ENCODE data around the gene POLR3A. TPM values are rescaled to one million over a fixed set of nuclear protein-coding genes. Genes with fewer than 3 reads are reported as not detected.

POLR3A gene
- total and polyA plus RNA-seq, 9 donors: 10.3 to 17.6 (median 13.7) TPM

- H3K4me3 ChIP-seq (ENCODE audit: low read length): no peak overlapping the region
- peaks cover 58% of the 10 kb centered on the region for H3K36me3 ChIP-seq (ENCODE audit: control insufficient read depth, insufficient read depth, low read length)
- peaks cover 11% of the 10 kb centered on the region for H3K4me1 ChIP-seq (ENCODE audit: control insufficient read depth, insufficient read depth, low read length)
- WGBS (ENCODE audit: insufficient coverage): 87% methylated on average over 3 of the region's 8 CpGs
- no peak overlapping the region for H3K27ac ChIP-seq (ENCODE audit: low read length)
- no peak for DNase-seq
- no peaks in the 10 kb centered on the region for H3K27me3 ChIP-seq (ENCODE audit: control insufficient read depth, insufficient read depth, low read length)
- no peaks in the 10 kb centered on the region for H3K9me3 ChIP-seq (replicated peaks; ENCODE audit: control insufficient read depth, low read depth, low read length)
Measured at GRCh38 chr10:78025685-78026364, 3.5 kb downstream of the POLR3A start.

GRCh38 chr10:78023741-78024140 is 5.6 kb downstream of the POLR3A start:
- DNase-seq: no peak
- Histone ChIP-seq H3K4me1 (ENCODE audit: control insufficient read depth, insufficient read depth, low read length) (peaks cover 10% of the 10 kb centered on the region), H3K27me3 (ENCODE audit: control insufficient read depth, insufficient read depth, low read length) (no peaks in the 10 kb centered on the region), H3K9me3 (replicated peaks; ENCODE audit: control insufficient read depth, low read depth, low read length) (no peaks in the 10 kb centered on the region), H3K27ac (ENCODE audit: low read length) (no peak overlapping the region), H3K36me3 (ENCODE audit: control insufficient read depth, insufficient read depth, low read length) (peaks cover 73% of the 10 kb centered on the region), H3K4me3 (ENCODE audit: low read length) (no peak overlapping the region)
- WGBS (ENCODE audit: insufficient coverage): 100% methylated on average over 3 of the region's 3 CpGs

GRCh38 chr10:78021201-78021600 is 8.1 kb downstream of the POLR3A start:
- DNase-seq: no peak
- no peak overlapping the region for H3K4me3 ChIP-seq (ENCODE audit: low read length)
- H3K27ac ChIP-seq (ENCODE audit: low read length): no peak overlapping the region
- no peaks in the 10 kb centered on the region for H3K27me3 ChIP-seq (ENCODE audit: control insufficient read depth, insufficient read depth, low read length)
- H3K36me3 ChIP-seq (ENCODE audit: control insufficient read depth, insufficient read depth, low read length): peaks cover 90% of the 10 kb centered on the region
- H3K9me3 ChIP-seq (replicated peaks; ENCODE audit: control insufficient read depth, low read depth, low read length): no peaks in the 10 kb centered on the region
- H3K4me1 ChIP-seq (ENCODE audit: control insufficient read depth, insufficient read depth, low read length): no peaks in the 10 kb centered on the region
- 89% methylated on average over 1 of the region's 2 CpGs for WGBS (ENCODE audit: insufficient coverage)

GRCh38 chr10:78019264-78019663 is 10.1 kb downstream of the POLR3A start:
- DNase-seq: no peak
- H3K27ac ChIP-seq (ENCODE audit: low read length): no peak overlapping the region
- H3K27me3 ChIP-seq (ENCODE audit: control insufficient read depth, insufficient read depth, low read length): no peaks in the 10 kb centered on the region
- no CpG with 5 or more reads among the region's 3 CpGs for WGBS (ENCODE audit: insufficient coverage)
- H3K36me3 ChIP-seq (ENCODE audit: control insufficient read depth, insufficient read depth, low read length): peaks cover 83% of the 10 kb centered on the region
- no peaks in the 10 kb centered on the region for H3K9me3 ChIP-seq (replicated peaks; ENCODE audit: control insufficient read depth, low read depth, low read length)
- no peak overlapping the region for H3K4me3 ChIP-seq (ENCODE audit: low read length)
- H3K4me1 ChIP-seq (ENCODE audit: control insufficient read depth, insufficient read depth, low read length): no peaks in the 10 kb centered on the region

GRCh38 chr10:78017856-78018255 is 11.5 kb downstream of the POLR3A start:
- Histone ChIP-seq H3K4me1 (ENCODE audit: control insufficient read depth, insufficient read depth, low read length) (no peaks in the 10 kb centered on the region), H3K27me3 (ENCODE audit: control insufficient read depth, insufficient read depth, low read length) (no peaks in the 10 kb centered on the region), H3K36me3 (ENCODE audit: control insufficient read depth, insufficient read depth, low read length) (peaks cover 81% of the 10 kb centered on the region), H3K9me3 (replicated peaks; ENCODE audit: control insufficient read depth, low read depth, low read length) (no peaks in the 10 kb centered on the region), H3K4me3 (ENCODE audit: low read length) (no peak overlapping the region), H3K27ac (ENCODE audit: low read length) (no peak overlapping the region)
- DNase-seq: no peak
- WGBS (ENCODE audit: insufficient coverage): 93% methylated on average over 2 of the region's 5 CpGs

- H3K9me3 ChIP-seq (replicated peaks; ENCODE audit: control insufficient read depth, low read depth, low read length): no peaks in the 10 kb centered on the region
- peaks cover 78% of the 10 kb centered on the region for H3K36me3 ChIP-seq (ENCODE audit: control insufficient read depth, insufficient read depth, low read length)
- H3K4me1 ChIP-seq (ENCODE audit: control insufficient read depth, insufficient read depth, low read length): no peaks in the 10 kb centered on the region
- WGBS (ENCODE audit: insufficient coverage): no CpG with 5 or more reads among the region's 5 CpGs
- H3K27ac ChIP-seq (ENCODE audit: low read length): no peak overlapping the region
- DNase-seq: no peak
- no peak overlapping the region for H3K4me3 ChIP-seq (ENCODE audit: low read length)
- no peaks in the 10 kb centered on the region for H3K27me3 ChIP-seq (ENCODE audit: control insufficient read depth, insufficient read depth, low read length)
Measured at GRCh38 chr10:78015546-78015945, 13.8 kb downstream of the POLR3A start.

GRCh38 chr10:78013564-78013963 is 15.8 kb downstream of the POLR3A start:
- Histone ChIP-seq H3K36me3 (ENCODE audit: control insufficient read depth, insufficient read depth, low read length) (peaks cover 79% of the 10 kb centered on the region), H3K4me1 (ENCODE audit: control insufficient read depth, insufficient read depth, low read length) (no peaks in the 10 kb centered on the region), H3K27me3 (ENCODE audit: control insufficient read depth, insufficient read depth, low read length) (no peaks in the 10 kb centered on the region), H3K27ac (ENCODE audit: low read length) (no peak overlapping the region), H3K9me3 (replicated peaks; ENCODE audit: control insufficient read depth, low read depth, low read length) (no peaks in the 10 kb centered on the region), H3K4me3 (ENCODE audit: low read length) (no peak overlapping the region)
- no peak for DNase-seq
- no CpG with 5 or more reads among the region's 1 CpG for WGBS (ENCODE audit: insufficient coverage)

GRCh38 chr10:78011065-78011464 is 18.2 kb downstream of the POLR3A start:
- H3K36me3 ChIP-seq (ENCODE audit: control insufficient read depth, insufficient read depth, low read length): peaks cover 71% of the 10 kb centered on the region
- no peak for DNase-seq
- H3K27me3 ChIP-seq (ENCODE audit: control insufficient read depth, insufficient read depth, low read length): no peaks in the 10 kb centered on the region
- no peaks in the 10 kb centered on the region for H3K9me3 ChIP-seq (replicated peaks; ENCODE audit: control insufficient read depth, low read depth, low read length)
- no CpG with 5 or more reads among the region's 4 CpGs for WGBS (ENCODE audit: insufficient coverage)
- no peaks in the 10 kb centered on the region for H3K4me1 ChIP-seq (ENCODE audit: control insufficient read depth, insufficient read depth, low read length)
- no peak overlapping the region for H3K4me3 ChIP-seq (ENCODE audit: low read length)
- H3K27ac ChIP-seq (ENCODE audit: low read length): no peak overlapping the region

GRCh38 chr10:78010278-78010677 is 19.0 kb downstream of the POLR3A start:
- peaks cover 74% of the 10 kb centered on the region for H3K36me3 ChIP-seq (ENCODE audit: control insufficient read depth, insufficient read depth, low read length)
- no peak overlapping the region for H3K27ac ChIP-seq (ENCODE audit: low read length)
- H3K4me1 ChIP-seq (ENCODE audit: control insufficient read depth, insufficient read depth, low read length): no peaks in the 10 kb centered on the region
- no peaks in the 10 kb centered on the region for H3K9me3 ChIP-seq (replicated peaks; ENCODE audit: control insufficient read depth, low read depth, low read length)
- no peak overlapping the region for H3K4me3 ChIP-seq (ENCODE audit: low read length)
- no peak for DNase-seq
- no peaks in the 10 kb centered on the region for H3K27me3 ChIP-seq (ENCODE audit: control insufficient read depth, insufficient read depth, low read length)
- 93% methylated on average over 2 of the region's 7 CpGs for WGBS (ENCODE audit: insufficient coverage)

- Histone ChIP-seq H3K27ac (ENCODE audit: low read length) (no peak overlapping the region), H3K4me3 (ENCODE audit: low read length) (no peak overlapping the region), H3K36me3 (ENCODE audit: control insufficient read depth, insufficient read depth, low read length) (peaks cover 79% of the 10 kb centered on the region), H3K9me3 (replicated peaks; ENCODE audit: control insufficient read depth, low read depth, low read length) (no peaks in the 10 kb centered on the region), H3K27me3 (ENCODE audit: control insufficient read depth, insufficient read depth, low read length) (no peaks in the 10 kb centered on the region), H3K4me1 (ENCODE audit: control insufficient read depth, insufficient read depth, low read length) (no peaks in the 10 kb centered on the region)
- WGBS (ENCODE audit: insufficient coverage): 78% methylated on average over 3 of the region's 6 CpGs
- DNase-seq: no peak
Measured at GRCh38 chr10:78009662-78010061, 19.7 kb downstream of the POLR3A start.

GRCh38 chr10:78007172-78007571 is 22.1 kb downstream of the POLR3A start:
- WGBS (ENCODE audit: insufficient coverage): no CpG with 5 or more reads among the region's 1 CpG

More at GRCh38 chr10:78007172-78007571, 22.1 kb downstream of the POLR3A start:
- no peak overlapping the region for H3K27ac ChIP-seq (ENCODE audit: low read length)
- peaks cover 79% of the 10 kb centered on the region for H3K36me3 ChIP-seq (ENCODE audit: control insufficient read depth, insufficient read depth, low read length)
- no peaks in the 10 kb centered on the region for H3K27me3 ChIP-seq (ENCODE audit: control insufficient read depth, insufficient read depth, low read length)
- H3K9me3 ChIP-seq (replicated peaks; ENCODE audit: control insufficient read depth, low read depth, low read length): no peaks in the 10 kb centered on the region
- H3K4me1 ChIP-seq (ENCODE audit: control insufficient read depth, insufficient read depth, low read length): no peaks in the 10 kb centered on the region
- H3K4me3 ChIP-seq (ENCODE audit: low read length): no peak overlapping the region
- DNase-seq: no peak
